ENCODE data around the gene TMCC3. TPM values are rescaled to one million over a fixed set of nuclear protein-coding genes. Genes with fewer than 3 reads are reported as not detected.
"Not testable (repeated sequence)": the region's sequence is repeated elsewhere in the genome, so short reads cannot be mapped to it uniquely, and the experiment has no call there.

The TMCC3 gene
- total RNA-seq, 1 donor, result 10.9 TPM

GRCh38 chr12:94606810-94607209 is 43.5 kb downstream of the TMCC3 start:
- H3K27me3 ChIP-seq (ENCODE audit: insufficient read depth, low read length); H3K9me3 ChIP-seq (ENCODE audit: low read depth, low read length); H3K4me3 ChIP-seq (ENCODE audit: low read length); H3K4me1 ChIP-seq (ENCODE audit: insufficient read depth, low read length): not testable (repeated sequence)

DNA sequence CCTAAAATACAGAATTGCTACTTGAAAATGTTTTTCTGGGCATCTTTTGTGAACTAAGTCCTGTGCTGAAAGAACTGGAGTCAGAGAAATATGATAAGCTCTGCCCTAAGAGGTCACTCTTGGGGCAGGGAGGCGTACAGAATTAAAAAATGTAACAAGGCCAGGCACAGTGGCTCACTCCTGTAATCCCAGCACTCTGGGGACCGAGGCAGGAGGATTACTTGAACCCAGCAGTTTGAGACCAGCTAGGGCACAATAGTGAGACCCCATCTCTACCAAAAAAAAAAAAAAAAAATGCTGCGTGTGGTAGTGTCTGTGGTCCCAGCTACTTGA is 46.0 kb downstream of the TMCC3 start:
- Histone ChIP-seq H3K9me3 (ENCODE audit: low read depth, low read length) (no peaks in the 10 kb centered on the region), H3K27me3 (ENCODE audit: insufficient read depth, low read length) (no peaks in the 10 kb centered on the region), H3K4me1 (ENCODE audit: insufficient read depth, low read length) (no peaks in the 10 kb centered on the region), H3K4me3 (ENCODE audit: low read length) (no peak overlapping the region)

DNA sequence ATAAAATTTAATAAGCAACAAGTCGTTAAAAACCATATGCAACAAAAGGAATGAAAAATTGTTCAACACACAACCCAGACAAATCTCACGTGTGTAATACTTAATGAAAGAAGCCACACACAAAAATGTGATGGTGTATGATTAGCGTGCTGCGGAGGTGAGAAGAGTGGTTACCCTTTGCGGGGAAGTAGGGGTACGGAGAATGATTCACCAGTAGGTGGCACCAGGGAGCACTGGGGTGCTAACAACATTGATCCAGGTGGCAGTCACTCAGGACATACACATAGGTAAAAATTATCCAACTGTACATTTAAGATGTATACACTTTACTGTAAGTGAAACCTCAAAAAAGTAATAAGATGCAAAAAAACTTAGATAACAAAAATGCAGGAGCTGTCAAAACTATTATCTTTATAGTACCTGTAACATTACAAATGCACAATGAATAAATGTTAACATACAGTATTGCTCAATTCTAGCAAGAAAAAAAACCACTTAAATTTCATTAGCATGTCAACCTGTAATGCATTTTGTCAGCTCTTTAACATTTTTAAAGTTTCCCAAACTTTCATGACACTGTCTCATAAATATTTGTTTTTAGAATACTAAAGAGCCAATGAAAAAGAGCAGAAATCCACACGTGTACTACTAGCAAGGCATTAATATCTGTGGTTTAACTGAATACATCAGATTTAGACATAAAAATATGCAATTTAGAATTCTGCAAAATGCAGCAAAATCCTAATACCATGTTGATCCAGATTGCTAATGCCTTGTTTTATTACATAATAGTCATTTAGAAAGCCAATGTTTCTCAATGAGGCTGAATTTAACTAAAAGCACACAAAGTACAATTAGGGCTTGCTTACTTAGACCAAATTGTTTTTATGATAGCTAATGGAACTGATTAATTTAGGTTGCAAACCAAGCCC is 46.7 kb downstream of the TMCC3 start:
- no peaks in the 10 kb centered on the region for H3K27me3 ChIP-seq (ENCODE audit: insufficient read depth, low read length)
- no peak overlapping the region for H3K4me3 ChIP-seq (ENCODE audit: low read length)
- no peaks in the 10 kb centered on the region for H3K9me3 ChIP-seq (ENCODE audit: low read depth, low read length)
- H3K4me1 ChIP-seq (ENCODE audit: insufficient read depth, low read length), result no peaks in the 10 kb centered on the region

DNA sequence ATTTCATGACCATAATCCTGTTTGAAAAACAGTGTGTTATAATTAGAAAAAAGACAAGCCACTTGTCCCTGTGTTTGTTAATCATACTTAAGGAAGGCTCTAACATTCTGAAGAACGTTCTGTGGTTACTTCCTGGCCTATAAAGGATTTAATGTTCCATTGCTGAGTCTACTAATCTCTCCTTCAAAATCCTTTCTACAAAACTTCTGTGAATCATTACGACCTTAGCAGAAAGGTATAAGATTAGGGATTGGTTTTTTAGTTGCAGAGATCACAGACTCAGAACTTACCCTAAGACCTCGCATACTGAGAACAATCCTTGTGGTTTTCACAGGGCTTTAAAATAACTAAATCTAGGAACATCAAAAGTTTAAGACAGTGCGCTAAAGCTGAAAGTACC is 48.3 kb downstream of the TMCC3 start:
- Histone ChIP-seq H3K4me3 (ENCODE audit: low read length) (no peak overlapping the region), H3K4me1 (ENCODE audit: insufficient read depth, low read length) (no peaks in the 10 kb centered on the region), H3K27me3 (ENCODE audit: insufficient read depth, low read length) (no peaks in the 10 kb centered on the region), H3K9me3 (ENCODE audit: low read depth, low read length) (no peaks in the 10 kb centered on the region)

GRCh38 chr12:94601307-94601706 is 49.0 kb downstream of the TMCC3 start:
- H3K27me3 ChIP-seq (ENCODE audit: insufficient read depth, low read length); H3K4me3 ChIP-seq (ENCODE audit: low read length); H3K4me1 ChIP-seq (ENCODE audit: insufficient read depth, low read length); H3K9me3 ChIP-seq (ENCODE audit: low read depth, low read length): not testable (repeated sequence)

DNA sequence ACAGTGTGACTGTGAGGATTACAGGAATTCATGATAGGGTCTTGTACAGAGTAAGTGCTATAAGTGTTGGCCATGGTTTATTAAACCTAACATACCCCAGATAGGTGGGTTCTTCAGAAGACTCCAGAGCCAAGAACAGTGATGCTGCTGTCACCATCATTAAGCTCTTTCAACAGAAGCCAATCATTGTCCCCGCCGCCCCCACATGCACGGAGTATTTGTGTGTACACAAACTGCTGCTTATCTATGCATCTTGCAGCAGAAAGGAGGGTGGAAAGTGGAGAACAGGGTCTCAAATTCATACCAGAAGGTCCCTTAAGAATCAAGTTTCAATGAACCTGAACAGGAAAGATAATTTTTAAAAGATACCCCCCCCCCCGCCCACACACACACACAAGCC is 51.2 kb downstream of the TMCC3 start:
- Histone ChIP-seq H3K4me1 (ENCODE audit: insufficient read depth, low read length) (no peaks in the 10 kb centered on the region), H3K9me3 (ENCODE audit: low read depth, low read length) (no peaks in the 10 kb centered on the region), H3K27me3 (ENCODE audit: insufficient read depth, low read length) (no peaks in the 10 kb centered on the region), H3K4me3 (ENCODE audit: low read length) (no peak overlapping the region)

DNA sequence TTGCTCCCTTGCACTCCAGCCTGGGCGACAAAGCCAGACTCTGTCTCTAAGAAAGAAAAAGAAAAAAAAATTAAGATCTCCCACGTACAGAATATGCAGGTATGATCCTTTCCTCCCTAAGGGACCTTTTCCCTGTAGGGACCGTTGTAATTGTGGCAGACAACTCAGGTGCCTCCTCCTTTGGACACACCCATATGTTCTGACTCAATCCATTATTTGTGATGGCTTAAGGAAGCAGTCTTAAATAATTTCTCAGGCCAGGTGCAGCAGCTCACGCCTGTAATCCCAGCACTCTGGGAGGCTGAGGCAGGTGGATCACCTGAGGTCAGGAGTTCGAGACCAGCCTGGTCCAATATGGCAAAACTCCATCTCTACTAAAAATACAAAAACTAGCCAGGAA is 53.1 kb downstream of the TMCC3 start:
- Histone ChIP-seq H3K4me3 (ENCODE audit: low read length) (no peak overlapping the region), H3K27me3 (ENCODE audit: insufficient read depth, low read length) (no peaks in the 10 kb centered on the region), H3K9me3 (ENCODE audit: low read depth, low read length) (no peaks in the 10 kb centered on the region), H3K4me1 (ENCODE audit: insufficient read depth, low read length) (no peaks in the 10 kb centered on the region)

DNA sequence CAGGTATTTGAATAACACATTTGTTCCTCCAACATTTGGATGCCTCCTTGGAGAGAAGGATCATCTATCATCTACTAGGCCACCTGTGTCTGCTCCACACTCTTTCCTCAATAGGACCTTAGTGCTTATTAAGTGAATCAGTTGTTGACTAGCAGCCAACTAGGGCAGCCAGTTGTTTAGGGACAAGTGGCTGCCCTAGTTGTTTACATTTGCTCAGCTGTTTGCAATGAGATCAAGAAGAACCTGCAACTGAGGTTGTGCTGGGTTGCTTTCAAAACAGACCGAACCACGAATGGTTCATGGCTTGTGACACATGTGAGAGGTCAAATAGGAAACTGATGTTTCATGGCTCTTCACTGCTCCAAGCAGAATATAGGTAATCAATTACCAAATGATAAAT is 53.8 kb downstream of the TMCC3 start:
- H3K4me3 ChIP-seq (ENCODE audit: low read length), result no peak overlapping the region
- H3K4me1 ChIP-seq (ENCODE audit: insufficient read depth, low read length), result no peaks in the 10 kb centered on the region
- H3K27me3 ChIP-seq (ENCODE audit: insufficient read depth, low read length), result no peaks in the 10 kb centered on the region
- no peaks in the 10 kb centered on the region for H3K9me3 ChIP-seq (ENCODE audit: low read depth, low read length)

GRCh38 chr12:94595152-94595551 is 55.2 kb downstream of the TMCC3 start:
- H3K4me3 ChIP-seq (ENCODE audit: low read length), result no peak overlapping the region
- no peaks in the 10 kb centered on the region for H3K9me3 ChIP-seq (ENCODE audit: low read depth, low read length)
- no peaks in the 10 kb centered on the region for H3K4me1 ChIP-seq (ENCODE audit: insufficient read depth, low read length)
- H3K27me3 ChIP-seq (ENCODE audit: insufficient read depth, low read length), result no peaks in the 10 kb centered on the region

GRCh38 chr12:94594443-94594825 is 55.9 kb downstream of the TMCC3 start:
- Histone ChIP-seq H3K27me3 (ENCODE audit: insufficient read depth, low read length) (no peaks in the 10 kb centered on the region), H3K4me1 (ENCODE audit: insufficient read depth, low read length) (no peaks in the 10 kb centered on the region), H3K4me3 (ENCODE audit: low read length) (no peak overlapping the region), H3K9me3 (ENCODE audit: low read depth, low read length) (no peaks in the 10 kb centered on the region)

GRCh38 chr12:94593822-94594442 is 56.4 kb downstream of the TMCC3 start:
- no peaks in the 10 kb centered on the region for H3K27me3 ChIP-seq (ENCODE audit: insufficient read depth, low read length)
- no peaks in the 10 kb centered on the region for H3K4me1 ChIP-seq (ENCODE audit: insufficient read depth, low read length)
- no peak overlapping the region for H3K4me3 ChIP-seq (ENCODE audit: low read length)
- H3K9me3 ChIP-seq (ENCODE audit: low read depth, low read length), result no peaks in the 10 kb centered on the region

DNA sequence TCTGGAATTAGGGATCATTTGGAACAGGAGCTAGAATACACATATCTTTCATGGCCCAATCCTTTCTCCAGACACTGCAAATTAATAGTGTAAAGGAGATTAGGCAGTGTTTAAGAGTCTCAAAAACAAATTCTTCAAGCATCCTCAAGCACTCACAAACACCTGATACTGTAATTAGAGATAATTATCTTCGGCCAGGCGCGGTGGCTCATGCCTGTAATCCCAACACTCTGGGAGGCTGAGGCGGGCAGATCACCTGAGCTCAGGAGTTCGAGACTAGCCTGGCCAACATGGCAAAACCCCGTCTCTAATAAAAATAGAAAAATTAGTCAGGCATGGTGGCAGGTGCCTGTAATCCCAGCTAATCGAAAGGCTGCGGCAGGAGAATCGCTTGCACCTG is 57.6 kb downstream of the TMCC3 start:
- not testable (repeated sequence) for H3K4me1 ChIP-seq (ENCODE audit: insufficient read depth, low read length); H3K4me3 ChIP-seq (ENCODE audit: low read length); H3K9me3 ChIP-seq (ENCODE audit: low read depth, low read length); H3K27me3 ChIP-seq (ENCODE audit: insufficient read depth, low read length)

DNA sequence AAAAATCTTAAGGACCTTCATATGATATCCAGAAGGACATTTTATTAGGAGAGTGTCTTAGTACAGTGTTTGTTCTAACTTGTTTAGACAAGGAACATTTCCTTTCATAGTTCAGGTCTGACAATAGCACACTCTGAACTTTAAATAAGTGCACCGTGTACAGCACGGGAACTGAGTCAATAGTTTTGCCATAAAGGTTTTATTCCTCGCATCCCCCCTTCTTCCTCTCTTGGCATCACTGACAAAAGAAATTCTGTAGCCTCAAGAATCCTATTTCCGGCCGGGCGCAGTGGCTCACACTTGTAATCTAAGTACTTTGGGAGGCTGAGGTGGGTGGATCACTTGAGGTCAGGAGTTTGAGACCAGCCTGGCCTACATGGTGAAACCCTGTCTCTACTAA is 58.3 kb downstream of the TMCC3 start:
- H3K9me3 ChIP-seq (ENCODE audit: low read depth, low read length), result no peaks in the 10 kb centered on the region
- H3K4me1 ChIP-seq (ENCODE audit: insufficient read depth, low read length), result no peaks in the 10 kb centered on the region
- H3K4me3 ChIP-seq (ENCODE audit: low read length), result no peak overlapping the region
- no peaks in the 10 kb centered on the region for H3K27me3 ChIP-seq (ENCODE audit: insufficient read depth, low read length)

DNA sequence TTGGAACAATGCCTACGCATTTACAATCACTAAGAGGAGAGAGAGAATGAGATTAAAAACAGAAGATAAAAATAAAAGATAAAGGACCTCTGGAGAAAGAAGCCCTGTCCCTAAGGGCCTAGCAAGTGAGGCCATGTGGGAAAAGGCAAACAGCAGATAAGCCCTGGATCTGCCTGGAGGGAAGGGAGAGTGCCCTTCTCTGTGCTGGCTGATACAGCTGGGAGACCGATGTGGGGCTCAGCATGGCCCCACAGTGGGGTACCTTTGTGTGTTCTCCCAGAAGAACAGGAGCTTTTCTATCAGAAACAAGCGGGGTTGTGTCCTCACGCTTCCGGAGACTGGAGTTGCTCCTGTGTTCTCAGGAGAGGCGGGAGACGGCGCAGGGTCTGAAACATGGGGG is 59.9 kb downstream of the TMCC3 start:
- Histone ChIP-seq H3K9me3 (ENCODE audit: low read depth, low read length) (no peaks in the 10 kb centered on the region), H3K27me3 (ENCODE audit: insufficient read depth, low read length) (no peaks in the 10 kb centered on the region), H3K4me3 (ENCODE audit: low read length) (no peak overlapping the region), H3K4me1 (ENCODE audit: insufficient read depth, low read length) (no peaks in the 10 kb centered on the region)

DNA sequence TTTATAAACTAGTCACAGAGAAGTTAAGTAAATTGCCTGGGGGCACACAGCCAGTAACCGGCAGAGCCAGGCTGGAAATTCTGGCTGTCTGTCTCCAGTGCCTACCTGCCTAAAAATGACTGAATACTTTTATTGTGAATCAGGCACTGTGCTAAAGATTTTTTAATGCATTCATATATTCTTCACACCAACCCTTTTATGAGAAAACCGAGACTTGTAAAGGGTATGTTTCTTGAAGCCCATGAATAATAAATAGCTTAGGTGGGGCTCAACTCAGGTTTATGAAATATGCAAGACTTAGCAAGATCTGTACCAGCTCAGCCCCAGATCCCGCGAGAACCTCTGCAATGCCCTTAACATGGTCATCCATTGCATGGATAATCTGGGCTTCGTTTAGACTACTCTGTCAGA is 60.8 kb downstream of the TMCC3 start:
- Histone ChIP-seq H3K27me3 (ENCODE audit: insufficient read depth, low read length) (no peaks in the 10 kb centered on the region), H3K4me1 (ENCODE audit: insufficient read depth, low read length) (no peaks in the 10 kb centered on the region), H3K4me3 (ENCODE audit: low read length) (no peak overlapping the region), H3K9me3 (ENCODE audit: low read depth, low read length) (no peaks in the 10 kb centered on the region)

DNA sequence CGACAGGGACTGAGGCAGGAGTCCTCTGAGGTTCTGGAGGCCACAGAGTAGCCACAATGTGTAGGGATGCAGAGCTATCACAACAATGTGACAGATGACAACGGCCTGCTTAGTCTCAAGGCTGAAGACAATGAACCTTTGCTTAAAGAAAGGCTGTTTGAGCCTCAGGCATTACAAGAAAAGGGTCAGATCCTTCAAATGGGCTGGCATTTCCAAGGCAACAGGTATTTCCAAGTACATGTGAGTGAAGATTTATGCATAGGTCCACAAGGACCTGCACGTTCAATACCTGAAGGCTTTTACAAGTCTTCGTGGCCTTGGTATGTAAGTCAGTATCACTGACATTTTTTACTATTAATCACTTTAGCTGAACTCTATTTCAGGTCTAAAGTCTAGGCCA is 62.0 kb downstream of the TMCC3 start:
- no peaks in the 10 kb centered on the region for H3K27me3 ChIP-seq (ENCODE audit: insufficient read depth, low read length)
- H3K9me3 ChIP-seq (ENCODE audit: low read depth, low read length), result no peaks in the 10 kb centered on the region
- no peaks in the 10 kb centered on the region for H3K4me1 ChIP-seq (ENCODE audit: insufficient read depth, low read length)
- no peak overlapping the region for H3K4me3 ChIP-seq (ENCODE audit: low read length)
